Measurements from ENCODE around the gene PHLPP1.

DNA sequence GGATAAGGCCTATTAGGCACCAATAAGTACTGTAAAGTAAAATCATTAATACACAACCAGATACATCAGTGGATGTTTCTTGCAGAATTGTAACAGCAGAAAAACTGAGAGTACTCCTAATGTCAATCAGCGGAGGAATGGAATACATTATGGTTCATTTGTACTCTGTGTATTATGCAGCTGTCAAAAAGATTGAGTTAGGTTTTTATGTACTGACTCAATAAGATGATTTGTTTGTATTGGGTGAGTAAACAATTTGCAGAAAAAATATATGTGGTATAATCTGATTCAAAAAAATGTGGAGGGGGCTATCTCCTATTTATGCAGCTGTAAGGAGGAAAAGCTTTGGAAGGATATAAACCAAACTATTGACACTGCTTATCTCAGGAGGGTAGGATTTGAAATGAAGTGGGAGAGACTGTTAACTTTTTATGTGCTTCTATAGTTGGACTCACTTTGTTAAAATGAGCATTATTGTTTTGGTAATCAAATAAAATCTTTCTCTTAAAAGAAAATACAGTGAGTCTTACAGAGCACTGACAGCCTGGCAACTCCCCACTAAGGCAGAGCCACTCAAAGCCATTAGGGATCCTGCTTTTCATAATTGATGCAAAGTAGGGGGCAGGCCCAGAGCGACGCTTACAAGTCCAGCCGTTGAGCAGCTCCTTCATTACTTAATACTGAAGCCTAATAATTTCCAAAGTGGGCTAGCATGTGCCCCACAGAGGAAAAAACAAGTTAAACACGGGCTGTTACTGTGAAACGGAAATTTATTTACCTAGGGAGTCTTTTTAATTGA is 168.8 kb downstream of the PHLPP1 start:
- TF ChIP-seq CTCF (IDR thresholded peaks at IDR 0.05; ENCODE audit: low read length), result no peak
- TF ChIP-seq EZH2 (optimal IDR thresholded peaks at IDR 0.05; ENCODE audit: low read depth, low read length), result no peak
